ENCODE results near the gene KATNAL1. TPM values are rescaled to one million over a fixed set of nuclear protein-coding genes. Genes with fewer than 3 reads are reported as not detected.

The KATNAL1 gene
- total and polyA plus RNA-seq, 8 donors: 1.2 to 24.2 (median 4.2) TPM

DNA sequence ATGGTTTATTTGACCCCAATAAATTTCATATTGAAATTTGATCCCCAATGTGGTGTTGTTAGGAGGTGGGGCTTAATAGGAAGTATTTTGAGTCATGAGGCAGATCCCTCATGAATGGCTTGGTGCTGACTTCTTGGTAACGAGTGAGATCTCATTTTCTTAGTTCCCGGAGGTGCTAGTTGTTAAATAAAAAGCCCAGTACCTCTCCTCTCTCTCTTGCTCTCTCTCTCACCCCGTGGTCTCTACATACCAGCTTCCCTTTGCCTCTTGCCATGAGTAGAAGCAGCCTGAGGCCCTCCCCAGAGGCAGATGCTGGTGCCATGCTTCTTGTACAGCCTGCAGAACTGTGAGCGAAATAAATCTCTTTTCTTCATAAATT is 39.4 kb upstream of the KATNAL1 start:
- peak overlapping the region in 1 of 5 donors; percentile 58 for H3K27ac ChIP-seq
- no peak for TF ChIP-seq POLR2AphosphoS5 (IDR thresholded peaks at IDR 0.05)
- TF ChIP-seq EP300 (IDR thresholded peaks at IDR 0.05): no peak
- TF ChIP-seq, protein P1, sequence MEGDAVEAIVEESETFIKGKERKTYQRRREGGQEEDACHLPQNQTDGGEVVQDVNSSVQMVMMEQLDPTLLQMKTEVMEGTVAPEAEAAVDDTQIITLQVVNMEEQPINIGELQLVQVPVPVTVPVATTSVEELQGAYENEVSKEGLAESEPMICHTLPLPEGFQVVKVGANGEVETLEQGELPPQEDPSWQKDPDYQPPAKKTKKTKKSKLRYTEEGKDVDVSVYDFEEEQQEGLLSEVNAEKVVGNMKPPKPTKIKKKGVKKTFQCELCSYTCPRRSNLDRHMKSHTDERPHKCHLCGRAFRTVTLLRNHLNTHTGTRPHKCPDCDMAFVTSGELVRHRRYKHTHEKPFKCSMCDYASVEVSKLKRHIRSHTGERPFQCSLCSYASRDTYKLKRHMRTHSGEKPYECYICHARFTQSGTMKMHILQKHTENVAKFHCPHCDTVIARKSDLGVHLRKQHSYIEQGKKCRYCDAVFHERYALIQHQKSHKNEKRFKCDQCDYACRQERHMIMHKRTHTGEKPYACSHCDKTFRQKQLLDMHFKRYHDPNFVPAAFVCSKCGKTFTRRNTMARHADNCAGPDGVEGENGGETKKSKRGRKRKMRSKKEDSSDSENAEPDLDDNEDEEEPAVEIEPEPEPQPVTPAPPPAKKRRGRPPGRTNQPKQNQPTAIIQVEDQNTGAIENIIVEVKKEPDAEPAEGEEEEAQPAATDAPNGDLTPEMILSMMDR (IDR thresholded peaks at IDR 0.05): no peak
- TF ChIP-seq POLR2A (IDR thresholded peaks at IDR 0.05): no peak
- H3K9me3 ChIP-seq: no peaks in the 10 kb centered on the region
- peaks cover 0 to 17% (median 9%) of the 10 kb centered on the region in 4 donors for H3K4me1 ChIP-seq
- 71 to 85% (median 77%) methylated on average over 4 of the region's 4 CpGs for WGBS, 5 donors
- DNase-seq: no peak
- intact Hi-C loops (cut with DNase I; ENCODE audit: low total_unique reads): no loop called here
- H3K27me3 ChIP-seq: no peaks in the 10 kb centered on the region
- H3K4me3 ChIP-seq: no peak overlapping the region
- no peaks in the 10 kb centered on the region for H3K36me3 ChIP-seq

GRCh38 chr13:30346153-30346788 is 38.9 kb upstream of the KATNAL1 start:
- peak; percentile 33 to 59 for DNase-seq
- Histone ChIP-seq H3K4me3 (no peak overlapping the region), H3K4me1 (peaks cover 0 to 22% (median 14%) of the 10 kb centered on the region in 4 donors), H3K9me3 (no peaks in the 10 kb centered on the region), H3K27me3 (no peaks in the 10 kb centered on the region), H3K27ac (peak overlapping the region in 2 of 5 donors; percentile 21 to 58), H3K36me3 (no peaks in the 10 kb centered on the region)
- 81 to 88% (median 83%) methylated on average over 5 of the region's 5 CpGs for WGBS, 5 donors
- TF ChIP-seq EP300 (IDR thresholded peaks at IDR 0.05) (no peak), POLR2AphosphoS5 (IDR thresholded peaks at IDR 0.05) (peak in 1 of 3 donors; percentile 15), POLR2A (IDR thresholded peaks at IDR 0.05) (no peak)
- TF ChIP-seq, protein P1 (IDR thresholded peaks at IDR 0.05): no peak
- intact Hi-C loops (cut with DNase I; ENCODE audit: low total_unique reads): no loop called here

GRCh38 chr13:30345426-30346100 is 38.2 kb upstream of the KATNAL1 start:
- H3K4me1 ChIP-seq: peaks cover under 1 to 29% (median 18%) of the 10 kb centered on the region in 4 donors
- no peaks in the 10 kb centered on the region for H3K36me3 ChIP-seq
- intact Hi-C loops (cut with DNase I; ENCODE audit: low total_unique reads): no loop called here
- no peaks in the 10 kb centered on the region for H3K27me3 ChIP-seq
- TF ChIP-seq EP300 (IDR thresholded peaks at IDR 0.05): no peak
- no peak for TF ChIP-seq POLR2A (IDR thresholded peaks at IDR 0.05)
- TF ChIP-seq POLR2AphosphoS5 (IDR thresholded peaks at IDR 0.05): no peak
- TF ChIP-seq, protein P1 (IDR thresholded peaks at IDR 0.05): no peak
- 90 to 100% (median 96%) methylated on average over 1 of the region's 1 CpG for WGBS, 5 donors
- no peak overlapping the region for H3K4me3 ChIP-seq
- H3K27ac ChIP-seq: peak overlapping the region in 1 of 5 donors; percentile 58
- DNase-seq: no peak
- no peaks in the 10 kb centered on the region for H3K9me3 ChIP-seq

- Histone ChIP-seq H3K4me3 (no peak overlapping the region), H3K36me3 (no peaks in the 10 kb centered on the region), H3K4me1 (peaks cover 9 to 42% (median 23%) of the 10 kb centered on the region in 4 donors), H3K27me3 (no peaks in the 10 kb centered on the region), H3K27ac (peak overlapping the region in 4 of 5 donors; percentile 31 to 72 (median 55)), H3K9me3 (no peaks in the 10 kb centered on the region)
- 33 to 36% (median 35%) methylated on average over 9 of the region's 9 CpGs for WGBS, 5 donors
- intact Hi-C loops (cut with DNase I; ENCODE audit: low total_unique reads): no loop called here
- peak; percentile 85 to 90 for DNase-seq
- peak in 2 of 3 donors; percentile 16 to 69 for TF ChIP-seq POLR2AphosphoS5 (IDR thresholded peaks at IDR 0.05)
- TF ChIP-seq EP300 (IDR thresholded peaks at IDR 0.05): no peak
Measured at GRCh38 chr13:30341815-30342570, 34.6 kb upstream of the KATNAL1 start.
